Heart right ventricle (tissue), 16 donors: Measurements from ENCODE around the gene CYTH1. TPM values are rescaled to one million over a fixed set of nuclear protein-coding genes. Genes with fewer than 3 reads are reported as not detected.

Experiments
- ATAC-seq, 8 donors: fragments of 200-7000 bp; cut with Tn5 transposase; one replicate each; pipeline ENCODE4 v1.9.1; 2020; ENCODE audit warnings: mild to moderate bottlenecking in 8 of 8, moderate library complexity in 8 of 8, moderate number of reproducible peaks in 1 of 8
- DNase-seq, 2 donors: peaks; one replicate each; pipeline ENCODE4 v3.0.0-alpha.2; 2020
- H3K27ac ChIP-seq, 10 donors: fragments of 200-600 bp; sonication (generic) in 2 of 10; one replicate each; pipeline versions ENCODE4 v1.5.0 to v1.8.0; 2020 to 2022; ENCODE audit warnings: mild to moderate bottlenecking in 3 of 10
- H3K27me3 ChIP-seq, 7 donors: fragments of 200-600 bp; one replicate each; pipeline ENCODE4 v1.8.0; 2021 to 2022; ENCODE audit warnings: mild to moderate bottlenecking in 2 of 7
- H3K36me3 ChIP-seq, 9 donors: fragments of 200-600 bp; sonication (generic) in 1 of 9; one replicate each; pipeline versions ENCODE4 v1.5.0 to v1.8.0; 2020 to 2022; ENCODE audit warnings: mild to moderate bottlenecking in 2 of 9
- H3K4me1 ChIP-seq, 9 donors: fragments of 200-600 bp; sonication (generic) in 1 of 9; one replicate each; pipeline versions ENCODE4 v1.5.0 to v1.8.0; 2020 to 2022; ENCODE audit warnings: mild to moderate bottlenecking in 4 of 9
- H3K4me3 ChIP-seq, 10 donors: fragments of 200-600 bp; sonication (generic) in 2 of 10; one replicate each; pipeline versions ENCODE4 v1.5.0 to v1.8.0; 2020 to 2022; ENCODE audit warnings: mild to moderate bottlenecking in 7 of 10, moderate library complexity in 2 of 10
- H3K9me3 ChIP-seq, 11 donors: fragments of 200-600 bp in 10 of 11; sonication (generic) in 2 of 11; one replicate each; pipeline versions ENCODE4 v1.5.0 to v1.8.0; 2013 to 2022; ENCODE audit warnings: mild to moderate bottlenecking in 2 of 11, control low read depth in 1 of 11, moderate library complexity in 1 of 11
- CTCF ChIP-seq, 9 donors: fragments of 200-600 bp; sonication (generic) in 2 of 9; IDR thresholded peaks; one replicate each; pipeline versions ENCODE4 v1.5.0 to v1.8.0; 2021 to 2022; ENCODE audit warnings: antibody characterized with exemption in 9 of 9, mild to moderate bottlenecking in 5 of 9, moderate library complexity in 1 of 9
- WGBS, 2 donors: extraction: QIAGEN DNeasy Blood & Tissue Kit; methylation state at CpG; one replicate each; pipeline ENCODE4 v1.1.7; 2013; ENCODE audit warnings: inconsistent platforms in 1 of 2; 5-methylcytosine and 5-hydroxymethylcytosine counted together
- intact Hi-C, 10 donors: fragments of 100-400 bp; cut with DNase I; formaldehyde crosslinking; loops; one replicate each; pipeline versions ENCODE4 v1.11.1 to v1.14.2; 2022
- polyA plus RNA-seq, 2 donors: library from polyadenylated mRNA; stranded (reverse); fragments of 200-250 nt; gene quantifications; one replicate each; pipeline ENCODE4 v1.2.3, GENCODE V29; 2013
- total RNA-seq, 10 donors: library from RNA; stranded (reverse); fragmentation: NEBNext Ultra II Directional in 3 of 10; extraction: Animal tissue kit (Norgen Biotek cat#: 25700) in 3 of 10; gene quantifications; one replicate each; pipeline versions ENCODE4 v1.2.1 to v1.2.4, GENCODE V29; 2021 to 2023
- donor health status: Arrhythmogenic right ventricular cardiomyopathy.
- donor health status: ischemic (EF 13 %, LVEDD 7.1; RV severe dilation, severe dysfunction).
- donor health status: healthy with polysubstance abuse.
- donor health status: DM: no; HTN: yes; CAD: no.
- donor health status: DM: no; HTN: no; CAD: no.
- donor health status: ischemic (EF 25% LVEDD 6.9; RV normal size, moderate dysfunction).
- donor health status: ischemic (EF 25% LVEDD 5.7; RV mildly dilated, moderate dysfunction).
- donor health status: healthy.
- donor health status: DM: yes; HTN: yes; CAD: no.
- donor health status: Ischemic cardiomyopathy.
- donor health status: ischemic (EF 35%, LVEDD 5.7; RV mildly dilated, moderate dysfunction).
- donor health status: nonischemic (EF 11% LVEDD 7.7; RV severe dilation, severe dysfunction).
- donor health status: DM: yes; HTN: yes; CAD: no.
- donor health status: PGD.
- donor health status: ischemic (EF 29% LVEDD 5.4; RV normal size, mild dysfunction).
- donor health status: nonischemic (EF 23%, LVEDD 6.1; RV moderate dilation, normal function).

Gene CYTH1
- total and polyA plus RNA-seq, 12 donors = 22.3 to 46.9 (median 32.5) TPM

GRCh38 chr17:78771758-78772382 lies 10.2 kb downstream of the CYTH1 start:
- Histone ChIP-seq H3K4me1 (peaks cover 4 to 93% (median 56%) of the 10 kb centered on the region in 9 donors), H3K27ac (peak overlapping the region in 6 of 10 donors; percentile 1 to 65 (median 41)), H3K9me3 (no peaks in the 10 kb centered on the region), H3K36me3 (peaks cover 0 to 5% (median 0%) of the 10 kb centered on the region in 9 donors), H3K27me3 (no peaks in the 10 kb centered on the region), H3K4me3 (peak overlapping the region in 1 of 10 donors; percentile 8)
- TF ChIP-seq CTCF (IDR thresholded peaks at IDR 0.05) = no peak
- DNase-seq (no peak), ATAC-seq (peak in 1 of 8 donors; percentile 41)
- intact Hi-C loops = no loop called here
- WGBS, 2 donors = 56 to 69% methylated on average over 6 of the region's 6 CpGs

GRCh38 chr17:78769196-78769773 lies 12.8 kb downstream of the CYTH1 start:
- no peaks in the 10 kb centered on the region for H3K9me3 ChIP-seq
- H3K4me1 ChIP-seq = peaks cover 0 to 93% (median 59%) of the 10 kb centered on the region in 9 donors
- intact Hi-C loops = no loop called here
- ATAC-seq (peak in 1 of 8 donors; percentile 23), DNase-seq (no peak)
- no peak overlapping the region for H3K4me3 ChIP-seq
- H3K36me3 ChIP-seq = peaks cover 0 to 5% (median 0%) of the 10 kb centered on the region in 9 donors
- no peak for TF ChIP-seq CTCF (IDR thresholded peaks at IDR 0.05)
- no peak overlapping the region for H3K27ac ChIP-seq
- no peaks in the 10 kb centered on the region for H3K27me3 ChIP-seq
- WGBS, 2 donors = 94 to 98% methylated on average over 7 of the region's 7 CpGs

GRCh38 chr17:78767806-78768205 lies 14.3 kb downstream of the CYTH1 start:
- no peaks in the 10 kb centered on the region for H3K27me3 ChIP-seq
- no peak for ATAC-seq
- H3K27ac ChIP-seq = peak overlapping the region in 4 of 10 donors; percentile 5 to 37 (median 13)
- peaks cover 0 to under 1% (median 0%) of the 10 kb centered on the region in 11 donors for H3K9me3 ChIP-seq
- 50 to 57% methylated on average over 4 of the region's 4 CpGs for WGBS, 2 donors
- no peak for DNase-seq
- TF ChIP-seq CTCF (IDR thresholded peaks at IDR 0.05) = no peak
- peaks cover 0 to 5% (median 0%) of the 10 kb centered on the region in 9 donors for H3K36me3 ChIP-seq
- no peak overlapping the region for H3K4me3 ChIP-seq
- intact Hi-C loops = loop anchor here in 1 of 10 donors (2.0 kb wide), 1 partner anchor 29 kb away; no protein-coding TSS in a partner anchor
- H3K4me1 ChIP-seq = peaks cover 0 to 93% (median 56%) of the 10 kb centered on the region in 9 donors

- Histone ChIP-seq H3K9me3 (peaks cover 0 to 5% (median 0%) of the 10 kb centered on the region in 11 donors), H3K27ac (peak overlapping the region in 1 of 10 donors; percentile 9), H3K4me1 (peaks cover 0 to 93% (median 59%) of the 10 kb centered on the region in 9 donors), H3K27me3 (no peaks in the 10 kb centered on the region), H3K4me3 (no peak overlapping the region), H3K36me3 (peaks cover 0 to 5% (median 0%) of the 10 kb centered on the region in 9 donors)
- WGBS, 2 donors = 83 to 88% methylated on average over 5 of the region's 5 CpGs
- TF ChIP-seq CTCF (IDR thresholded peaks at IDR 0.05) = no peak
- intact Hi-C loops = loop anchor here in 1 of 10 donors (2.0 kb wide), 1 partner anchor 30 kb away; no protein-coding TSS in a partner anchor
- DNase-seq (no peak), ATAC-seq (no peak)
Measured at GRCh38 chr17:78766743-78767294, 15.3 kb downstream of the CYTH1 start.
